GM19193 (cell line): ENCODE data around the gene KRIT1.

ENCODE experiments used
- POLR2A ChIP-seq: IDR thresholded peaks from 4 replicates; pipeline ENCODE4 v1.6.1; 2011; ENCODE audit not compliant: insufficient read depth, insufficient read length; ENCODE audit errors: extremely low read depth

The KRIT1 gene

GRCh38 chr7:92245487-92246359 is at the start of gene KRIT1, which contains the start of gene ANKIB1:
Gene KRIT1, minus strand, starts transcription at chr7:92245914. Its CDS starts 3,779 bp downstream, at chr7:92242135.
Gene ANKIB1, plus strand, starts transcription at chr7:92245974. Its CDS starts 49,005 bp downstream, at chr7:92294979.
- peak; percentile 86 for TF ChIP-seq POLR2A

GRCh38 chr7:92295391-92295790 is 49.7 kb upstream of the KRIT1 start:
- TF ChIP-seq POLR2A, result no peak

GRCh38 chr7:92293896-92294590 is 48.3 kb upstream of the KRIT1 start:
- TF ChIP-seq POLR2A, result no peak

DNA sequence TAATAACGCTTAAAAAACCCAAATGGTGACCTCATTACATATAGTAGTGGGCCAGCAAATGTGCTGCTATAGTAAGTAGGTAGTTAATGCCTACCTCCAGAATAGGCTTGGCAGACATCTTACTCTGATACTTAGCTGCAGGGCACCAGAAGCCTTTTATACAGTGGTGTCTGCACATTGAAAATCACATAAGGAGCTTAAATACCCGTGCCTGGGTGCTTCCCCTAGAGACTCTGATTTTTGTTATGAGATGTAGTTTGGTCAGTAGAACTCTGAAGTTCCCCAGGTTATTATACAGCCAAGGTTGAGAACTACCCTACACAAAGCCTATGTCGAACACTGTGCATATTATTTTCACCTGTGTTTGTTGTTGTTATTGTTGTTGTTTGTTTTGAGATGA is 47.3 kb upstream of the KRIT1 start:
- TF ChIP-seq POLR2A, result no peak

- no peak for TF ChIP-seq POLR2A
These were observed 43.6 kb upstream of the KRIT1 start for GRCh38 chr7:92289321-92289720.

DNA sequence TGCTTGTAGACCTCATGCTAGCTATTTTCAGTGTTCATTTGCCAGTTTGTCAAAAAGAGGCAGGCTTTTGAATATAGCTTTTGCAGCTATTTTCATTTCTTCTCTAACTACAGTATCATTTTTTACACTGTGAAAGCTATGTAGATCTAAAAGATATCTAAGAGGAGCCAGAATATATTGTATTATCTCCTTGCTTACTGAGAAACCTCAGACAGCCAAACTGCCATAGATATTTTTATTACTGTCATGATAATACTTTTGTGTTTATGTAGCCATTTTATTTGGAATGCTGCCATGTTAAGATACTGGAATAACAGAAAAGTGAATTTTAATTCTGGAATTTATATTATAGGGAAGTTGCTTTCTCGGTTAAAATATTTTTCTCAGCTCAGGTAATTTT is 37.2 kb upstream of the KRIT1 start:
- no peak for TF ChIP-seq POLR2A

DNA sequence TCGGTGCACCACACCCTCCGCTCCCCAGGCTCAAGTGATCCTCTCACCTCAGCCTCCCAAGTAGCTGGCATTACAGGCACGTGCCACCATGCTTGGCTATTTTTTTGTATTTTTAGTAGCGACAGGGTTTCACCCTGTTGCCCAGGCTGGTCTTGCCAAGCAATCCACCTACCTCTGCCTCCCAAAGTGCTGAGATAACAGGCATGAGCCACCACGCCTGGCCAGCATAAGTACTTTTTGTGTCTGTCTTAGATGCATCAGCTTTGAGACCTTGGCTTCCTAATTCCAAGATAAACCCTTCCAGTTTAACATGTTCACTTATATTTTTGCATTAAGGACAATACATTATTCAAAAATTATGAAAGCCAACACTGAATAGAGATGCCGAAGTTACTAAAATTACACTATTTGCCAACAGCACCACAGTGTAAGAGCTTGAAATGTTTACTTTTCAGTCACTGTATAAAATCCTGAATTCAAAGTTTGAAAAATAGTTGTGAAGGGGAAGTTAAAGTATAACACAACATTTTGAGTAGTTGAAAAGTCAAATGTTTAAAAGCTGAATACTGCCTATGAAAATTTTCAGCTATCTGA is 36.6 kb upstream of the KRIT1 start:
- TF ChIP-seq POLR2A, result no peak

- TF ChIP-seq POLR2A, result no peak
These were observed 35.3 kb upstream of the KRIT1 start for GRCh38 chr7:92281031-92281430.

DNA sequence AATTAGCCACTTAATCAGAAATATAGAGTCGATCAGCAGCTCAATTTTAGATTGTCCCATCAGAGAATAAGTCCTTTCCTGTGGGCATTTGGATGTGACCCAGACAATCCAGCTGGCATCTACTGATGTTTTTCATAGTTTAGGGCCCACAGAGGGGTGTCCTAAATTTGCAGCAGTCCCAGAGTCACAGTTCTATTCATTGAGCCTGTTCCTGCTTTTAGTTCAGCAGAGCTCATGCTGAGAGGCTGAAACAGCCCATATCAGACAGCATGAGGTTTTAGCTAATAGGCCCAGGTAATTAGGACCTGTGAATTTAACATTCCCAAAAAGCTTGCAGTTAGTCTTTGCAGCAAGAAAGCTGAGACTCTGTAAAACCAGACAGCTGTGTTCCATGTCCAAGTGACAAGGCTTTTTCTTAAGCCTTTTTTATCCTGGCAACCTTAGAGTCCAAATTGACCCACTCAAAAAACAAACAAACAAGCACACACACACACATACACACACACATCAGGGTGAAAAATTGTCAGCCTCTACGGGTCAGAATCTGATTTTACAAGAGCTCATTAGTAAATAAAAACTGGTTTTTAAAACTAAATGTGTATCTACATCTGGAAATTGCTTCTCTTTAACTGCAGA is 33.8 kb upstream of the KRIT1 start:
- TF ChIP-seq POLR2A, result no peak

DNA sequence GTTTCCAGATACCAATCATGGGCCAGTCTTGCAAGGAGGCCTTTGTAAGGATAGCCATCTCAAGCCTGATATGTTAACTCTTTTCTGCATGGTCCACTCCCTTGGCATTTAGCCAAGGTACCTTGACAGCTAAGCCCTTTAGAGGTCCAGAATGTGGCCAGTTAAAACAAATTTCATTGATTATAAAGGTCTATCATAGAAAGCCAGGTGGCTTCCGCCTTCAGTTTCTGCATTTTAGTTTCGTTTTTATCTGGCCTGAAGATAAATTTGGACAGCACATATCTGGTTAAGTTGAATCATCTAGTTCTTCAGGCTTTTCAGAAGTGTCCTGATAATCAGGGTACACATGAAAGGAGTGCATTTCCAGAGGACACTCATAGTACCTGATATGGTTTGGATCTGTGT is 30.7 kb upstream of the KRIT1 start:
- TF ChIP-seq POLR2A, result no peak

- no peak for TF ChIP-seq POLR2A
These were observed 29.6 kb upstream of the KRIT1 start for GRCh38 chr7:92275327-92275726.

GRCh38 chr7:92268921-92269320 is 23.2 kb upstream of the KRIT1 start:
- no peak for TF ChIP-seq POLR2A

DNA sequence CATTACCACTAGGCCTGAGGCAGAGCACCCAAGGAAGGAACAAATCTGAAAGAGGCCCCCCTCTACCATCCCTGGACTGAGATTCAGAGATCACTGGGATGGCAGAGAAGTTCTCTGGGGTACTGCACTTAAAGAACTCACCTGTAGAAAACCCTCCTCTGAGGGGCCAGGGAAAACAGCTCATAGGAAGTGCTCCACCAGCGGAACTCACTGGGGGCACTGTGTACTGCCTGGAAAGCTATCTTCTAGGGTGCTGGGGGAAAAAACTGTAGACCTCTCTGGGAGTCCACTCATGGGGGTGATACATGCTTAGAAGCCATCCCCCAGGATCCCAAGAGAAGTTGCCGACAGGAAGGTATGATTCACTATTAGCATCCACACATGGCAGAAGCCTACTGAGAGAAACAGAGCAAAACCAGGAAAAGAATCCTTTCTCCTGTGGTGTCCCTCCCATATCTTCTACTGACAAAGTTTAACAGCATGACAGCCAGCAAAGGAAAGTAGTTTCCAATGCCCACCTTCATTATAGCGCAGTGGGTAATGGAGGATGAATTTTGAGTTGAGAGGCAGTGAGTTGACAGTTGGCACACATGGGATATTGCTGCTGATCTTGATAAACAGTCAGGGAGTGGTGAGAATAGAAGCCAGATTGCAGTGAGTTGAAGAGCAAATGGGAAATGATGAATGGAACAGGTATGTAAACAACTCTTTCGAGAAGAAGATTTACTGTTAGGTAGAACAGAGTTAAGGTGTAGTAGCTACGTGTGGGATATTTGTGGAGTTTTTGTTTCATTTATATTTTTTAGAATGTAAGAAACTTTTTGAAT is 20.9 kb upstream of the KRIT1 start:
- no peak for TF ChIP-seq POLR2A

DNA sequence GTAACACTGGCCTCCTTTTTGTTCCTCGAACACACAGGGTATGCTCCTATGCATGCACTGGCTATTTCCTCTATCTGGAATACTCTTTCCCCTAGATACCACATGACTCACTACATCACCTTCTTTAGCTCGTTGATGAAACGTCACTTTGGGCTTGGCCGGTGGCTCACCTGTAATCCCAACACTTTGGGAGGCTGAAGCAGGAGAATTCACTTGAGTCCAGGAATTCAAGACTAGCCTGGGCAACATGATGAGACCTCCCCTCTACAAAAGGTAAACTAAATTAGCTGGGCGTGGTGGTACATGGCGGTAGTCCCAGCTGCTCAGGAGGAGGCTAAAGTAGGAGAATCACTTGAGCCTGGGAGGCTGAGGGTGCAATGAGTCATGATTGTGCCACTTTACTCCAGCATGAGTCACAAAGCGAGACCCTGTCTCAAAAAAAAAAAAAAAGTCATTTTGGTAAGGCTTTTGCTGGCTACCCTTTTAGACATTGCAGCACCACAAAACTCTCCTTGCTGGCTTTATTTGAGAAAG is 14.6 kb upstream of the KRIT1 start:
- TF ChIP-seq POLR2A, result no peak
